Tongue (tissue), 1 donor: Measurements from ENCODE around the gene PUS7L. TPM values are rescaled to one million over a fixed set of nuclear protein-coding genes. Genes with fewer than 3 reads are reported as not detected.

ENCODE experiments used
- total RNA-seq: library from RNA; depleted of rRNA; stranded (reverse); fragments of >200 nt; gene quantifications from one replicate; pipeline ENCODE4 v1.2.3, GENCODE V29; 2014

PUS7L gene
- total RNA-seq, 1 donor from 2014 or later = 25.8 TPM

Other genes with a start within 250 kb of the PUS7L start
- 0.21 TPM for gene ADAMTS20, start 206.6 kb downstream of the PUS7L start, total RNA-seq
- gene IRAK4, start 161 bp upstream of the PUS7L start, total RNA-seq = 19.7 TPM
- 51.0 TPM for gene TWF1, start 47.5 kb upstream of the PUS7L start, total RNA-seq
- gene TMEM117, start 77.3 kb upstream of the PUS7L start, total RNA-seq = 19.6 TPM